Peyer's patch (tissue), 4 donors: ENCODE measurements around the gene SLC6A15. TPM values are rescaled to one million over a fixed set of nuclear protein-coding genes. Genes with fewer than 3 reads are reported as not detected.
A peak's percentile ranks its signal among the peaks of the same experiment; 100 is the strongest.

Experiments
- DNase-seq, 3 donors: peaks; one replicate each; pipeline ENCODE4 v3.0.0-alpha.2; 2017 to 2019
- H3K27ac ChIP-seq, 4 donors: fragments of 200-600 bp; sonication (generic); one replicate each; pipeline ENCODE4 v1.5.1; 2016 to 2019
- H3K27me3 ChIP-seq, 2 donors: fragments of 200-600 bp; sonication (generic); one replicate each; pipeline ENCODE4 v1.5.1; 2019
- H3K36me3 ChIP-seq, 3 donors: fragments of 200-600 bp; sonication (generic); one replicate each; pipeline ENCODE4 v1.5.1; 2016 to 2019
- H3K4me1 ChIP-seq, 4 donors: fragments of 200-600 bp; sonication (generic); one replicate each; pipeline ENCODE4 v1.5.1; 2016 to 2019
- H3K4me3 ChIP-seq, 4 donors: fragments of 200-600 bp; sonication (generic); 1 replicate in 3 of 4; 2 replicates in 1 of 4; pipeline ENCODE4 v1.5.1; 2016 to 2019; ENCODE audit warnings: mild to moderate bottlenecking in 1 of 4
- H3K9me3 ChIP-seq, 4 donors: fragments of 200-600 bp; sonication (generic); one replicate each; pipeline ENCODE4 v1.5.1; 2016 to 2019; ENCODE audit warnings: mild to moderate bottlenecking in 1 of 4
- CTCF ChIP-seq, 6 experiments: fragments of 450-650 bp in 4 of 6; fragments of 200-600 bp in 2 of 6; sonication (generic) in 1 of 6; IDR thresholded peaks; one replicate each; pipeline ENCODE4 v1.5.1; 2017 to 2019; ENCODE audit warnings: antibody characterized with exemption in 6 of 6, mild to moderate bottlenecking in 3 of 6, moderate library complexity in 1 of 6
- POLR2A ChIP-seq, 2 donors: fragments of 450-650 bp; IDR thresholded peaks; one replicate each; pipeline ENCODE4 v1.5.1; 2017; ENCODE audit warnings: antibody characterized with exemption in 2 of 2, mild to moderate bottlenecking in 2 of 2, moderate library complexity in 2 of 2
- total RNA-seq, 4 donors: library from RNA; depleted of rRNA; stranded (reverse); fragments of >200 nt; gene quantifications; one replicate each; pipeline ENCODE4 v1.1.0, GENCODE V29; 2016

SLC6A15 gene
- total RNA-seq = 1 to 10 TPM in 1 of 4 donors, under 1 TPM in 1, not detected in 2; 0.80 to 1.4 TPM

- no peaks in the 10 kb centered on the region for H3K9me3 ChIP-seq
- peak in 2 of 3 donors; percentile 53 to 54 for DNase-seq
- H3K27me3 ChIP-seq = peaks cover 0 to 6% of the 10 kb centered on the region in 2 donors
- no peak within 1 kb of the TSS for H3K27ac ChIP-seq
- TF ChIP-seq POLR2A (IDR thresholded peaks at IDR 0.05) (no peak), CTCF (IDR thresholded peaks at IDR 0.05) (no peak)
- H3K36me3 ChIP-seq = no peaks in the 10 kb centered on the region
- H3K4me3 ChIP-seq = peak within 1 kb of the TSS in 2 of 4 donors; percentile 45
- peaks cover 0 to 14% (median 0%) of the 10 kb centered on the region in 4 donors for H3K4me1 ChIP-seq
These were observed at the start of gene SLC6A15 for GRCh38 chr12:84912198-84913128. Gene SLC6A15, minus strand, starts transcription at chr12:84912799. Its CDS starts 20,679 bp downstream, at chr12:84892120.

- Histone ChIP-seq H3K36me3 (no peaks in the 10 kb centered on the region), H3K4me1 (no peaks in the 10 kb centered on the region), H3K27ac (no peak overlapping the region), H3K9me3 (no peaks in the 10 kb centered on the region), H3K4me3 (no peak overlapping the region), H3K27me3 (no peaks in the 10 kb centered on the region)
- DNase-seq = no peak
- TF ChIP-seq CTCF (IDR thresholded peaks at IDR 0.05) (no peak), POLR2A (IDR thresholded peaks at IDR 0.05) (no peak)
These were observed 48.3 kb upstream of the SLC6A15 start for GRCh38 chr12:84960918-84961317.

- no peak overlapping the region for H3K4me3 ChIP-seq
- no peaks in the 10 kb centered on the region for H3K36me3 ChIP-seq
- H3K27me3 ChIP-seq = no peaks in the 10 kb centered on the region
- H3K9me3 ChIP-seq = no peaks in the 10 kb centered on the region
- no peak overlapping the region for H3K27ac ChIP-seq
- H3K4me1 ChIP-seq = no peaks in the 10 kb centered on the region
- DNase-seq = no peak
- TF ChIP-seq CTCF (IDR thresholded peaks at IDR 0.05) = no peak
These were observed 42.7 kb upstream of the SLC6A15 start for GRCh38 chr12:84955298-84955697.

- H3K4me1 ChIP-seq = no peaks in the 10 kb centered on the region
- H3K36me3 ChIP-seq = no peaks in the 10 kb centered on the region
- no peak for TF ChIP-seq POLR2A (IDR thresholded peaks at IDR 0.05)
- no peak for TF ChIP-seq CTCF (IDR thresholded peaks at IDR 0.05)
These were observed 41.8 kb upstream of the SLC6A15 start for GRCh38 chr12:84954415-84954814.

GRCh38 chr12:84950971-84951546 is 38.5 kb upstream of the SLC6A15 start:
- no peak overlapping the region for H3K4me3 ChIP-seq
- TF ChIP-seq POLR2A (IDR thresholded peaks at IDR 0.05) = no peak
- TF ChIP-seq CTCF (IDR thresholded peaks at IDR 0.05) = no peak
- H3K27ac ChIP-seq = no peak overlapping the region
- H3K9me3 ChIP-seq = no peaks in the 10 kb centered on the region
- DNase-seq = no peak
- H3K4me1 ChIP-seq = no peaks in the 10 kb centered on the region
- no peaks in the 10 kb centered on the region for H3K36me3 ChIP-seq
- no peaks in the 10 kb centered on the region for H3K27me3 ChIP-seq

More at GRCh38 chr12:84954415-84954814, 41.8 kb upstream of the SLC6A15 start:
- no peaks in the 10 kb centered on the region for H3K27me3 ChIP-seq
- H3K27ac ChIP-seq = no peak overlapping the region
- no peak overlapping the region for H3K4me3 ChIP-seq
- DNase-seq = no peak
- H3K9me3 ChIP-seq = no peaks in the 10 kb centered on the region
